Activated T-cell treated with anti-CD3 and anti-CD28 coated beads, Interleukin-2, amount 50 U/mL, for 24 hours (primary cell): ENCODE measurements around the gene MOXD1.
"Not testable (repeated sequence)": the region's sequence is repeated elsewhere in the genome, so short reads cannot be mapped to it uniquely, and the experiment has no call there.

Experiments used
- DNase-seq: peaks from one replicate; pipeline ENCODE4 v3.0.0-alpha.2; 2020
- H3K27ac Mint-ChIP-seq: 2 replicates; pipeline ENCODE4 v1.8.0; 2020; ENCODE audit warnings: mild to moderate bottlenecking, mixed read lengths
- H3K27me3 Mint-ChIP-seq: 2 replicates; pipeline ENCODE4 v1.8.0; 2020; ENCODE audit warnings: mixed read lengths
- H3K36me3 Mint-ChIP-seq: 2 replicates; pipeline ENCODE4 v1.8.0; 2020; ENCODE audit warnings: low read depth, mixed read lengths
- H3K4me1 Mint-ChIP-seq: 2 replicates; pipeline ENCODE4 v1.8.0; 2020; ENCODE audit warnings: low read depth, mixed read lengths
- H3K4me3 Mint-ChIP-seq: 2 replicates; pipeline ENCODE4 v1.8.0; 2020; ENCODE audit warnings: mild to moderate bottlenecking, moderate library complexity, mixed read lengths
- H3K9me3 Mint-ChIP-seq: 2 replicates; pipeline ENCODE4 v1.8.0; 2020; ENCODE audit warnings: mixed read lengths

Gene MOXD1

DNA sequence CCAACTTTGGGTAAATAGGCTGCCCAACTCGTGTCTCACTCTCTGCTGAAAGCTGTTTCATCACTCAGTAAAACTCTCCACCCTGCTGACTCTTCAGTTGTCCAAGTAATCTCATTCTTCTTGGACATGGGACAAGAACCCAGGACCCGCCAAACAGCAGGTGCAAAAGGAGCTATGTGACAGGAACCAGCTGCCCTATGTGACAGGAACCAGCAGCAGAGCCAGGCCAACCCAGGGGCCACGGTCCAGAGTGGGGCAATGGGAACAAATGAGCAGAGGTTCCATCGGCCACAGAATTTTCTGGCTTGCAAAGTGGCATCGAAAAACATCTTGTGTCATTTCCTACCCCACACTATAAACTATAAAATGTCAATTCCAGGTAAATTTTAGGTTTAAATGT is 56.5 kb downstream of the MOXD1 start:
- Mint-ChIP-seq H3K36me3 (no peaks in the 10 kb centered on the region), H3K9me3 (no peaks in the 10 kb centered on the region), H3K27ac (no peak overlapping the region), H3K27me3 (peaks cover 21% of the 10 kb centered on the region), H3K4me3 (no peak overlapping the region), H3K4me1 (no peaks in the 10 kb centered on the region)
- DNase-seq = no peak

DNA sequence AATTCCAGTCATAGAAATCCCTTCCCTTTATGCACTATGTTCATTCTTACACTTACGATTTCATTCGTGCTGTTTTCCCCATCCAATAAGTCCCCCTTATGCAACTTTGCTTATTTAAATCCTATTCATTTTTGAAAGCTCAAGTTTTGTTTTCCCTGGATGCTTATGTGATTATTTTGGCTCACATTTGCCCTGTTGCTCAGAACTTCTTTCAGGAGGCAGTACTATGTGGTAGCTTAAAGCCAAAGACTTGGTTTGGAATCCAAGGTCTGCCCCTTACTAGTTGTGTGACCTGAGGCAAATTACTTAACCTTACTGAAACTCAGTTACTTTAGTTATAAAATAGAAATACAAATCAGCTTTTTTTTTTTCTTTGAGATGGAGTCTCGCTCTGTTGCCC is 59.6 kb downstream of the MOXD1 start:
- DNase-seq = no peak
- Mint-ChIP-seq H3K4me1 (no peaks in the 10 kb centered on the region), H3K27me3 (peaks cover 26% of the 10 kb centered on the region), H3K4me3 (no peak overlapping the region), H3K36me3 (no peaks in the 10 kb centered on the region), H3K9me3 (no peaks in the 10 kb centered on the region), H3K27ac (no peak overlapping the region)

DNA sequence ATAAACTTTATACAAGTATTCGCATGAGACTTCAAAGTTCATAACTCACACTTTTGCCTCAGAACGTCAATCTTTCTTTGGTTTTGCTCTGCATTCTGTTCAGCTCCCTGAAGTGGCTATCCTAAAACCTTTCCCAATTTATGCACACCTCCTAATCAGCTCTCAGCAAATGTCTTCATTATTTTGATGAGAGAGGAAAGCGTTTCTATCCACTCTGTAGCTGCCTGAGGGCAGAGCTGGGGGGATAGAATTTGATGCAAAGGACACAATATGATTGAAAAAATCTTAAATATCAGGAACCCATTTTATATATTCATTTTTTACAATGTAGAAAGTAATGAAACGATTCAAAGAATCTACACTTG is 66.8 kb downstream of the MOXD1 start:
- H3K36me3 Mint-ChIP-seq = no peaks in the 10 kb centered on the region
- peaks cover 18% of the 10 kb centered on the region for H3K27me3 Mint-ChIP-seq
- no peaks in the 10 kb centered on the region for H3K9me3 Mint-ChIP-seq
- no peaks in the 10 kb centered on the region for H3K4me1 Mint-ChIP-seq
- DNase-seq = no peak
- no peak overlapping the region for H3K27ac Mint-ChIP-seq
- H3K4me3 Mint-ChIP-seq = no peak overlapping the region

DNA sequence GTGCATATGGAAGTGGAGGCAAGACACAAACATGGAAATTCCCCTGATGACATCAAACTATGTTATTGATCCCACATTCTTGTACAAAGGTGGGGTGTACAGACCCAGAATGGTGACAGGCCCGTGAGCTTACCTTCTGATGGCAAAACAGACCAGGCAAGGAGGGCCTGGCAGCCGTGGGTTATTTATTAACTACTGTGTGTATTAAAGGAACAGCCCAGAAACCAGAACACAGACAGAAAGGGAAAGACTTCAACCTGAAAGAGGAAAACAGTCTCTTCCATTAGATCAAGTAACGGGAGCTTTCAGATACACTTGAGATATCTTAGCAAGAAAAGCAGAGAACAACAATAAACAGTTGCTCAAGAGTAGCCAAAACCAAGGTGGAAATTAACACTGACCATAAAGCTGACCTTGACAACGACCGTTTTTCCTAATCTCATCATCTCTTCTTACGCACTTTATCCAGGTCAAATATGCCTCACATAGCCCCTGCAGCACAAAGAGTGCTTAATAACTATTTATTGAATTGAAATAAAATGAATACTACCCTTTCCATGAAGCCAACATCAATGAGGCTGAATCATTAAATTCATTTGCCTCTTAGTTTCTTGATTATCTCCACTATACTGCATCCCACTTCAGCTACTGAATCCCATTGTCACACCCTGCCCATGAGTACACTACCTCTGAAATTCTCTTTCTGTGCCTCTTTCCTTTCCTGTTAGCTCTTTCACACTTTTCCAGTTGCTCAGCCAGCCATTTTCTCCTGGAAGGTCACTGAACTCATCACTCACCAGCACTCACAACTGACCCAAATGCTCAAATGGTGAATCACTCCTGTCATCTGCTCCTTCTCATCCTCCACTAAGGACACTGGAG is 67.4 kb downstream of the MOXD1 start:
- Mint-ChIP-seq H3K27me3 (peaks cover 18% of the 10 kb centered on the region), H3K36me3 (no peaks in the 10 kb centered on the region), H3K4me3 (no peak overlapping the region), H3K27ac (no peak overlapping the region), H3K9me3 (no peaks in the 10 kb centered on the region), H3K4me1 (no peaks in the 10 kb centered on the region)
- DNase-seq = no peak

DNA sequence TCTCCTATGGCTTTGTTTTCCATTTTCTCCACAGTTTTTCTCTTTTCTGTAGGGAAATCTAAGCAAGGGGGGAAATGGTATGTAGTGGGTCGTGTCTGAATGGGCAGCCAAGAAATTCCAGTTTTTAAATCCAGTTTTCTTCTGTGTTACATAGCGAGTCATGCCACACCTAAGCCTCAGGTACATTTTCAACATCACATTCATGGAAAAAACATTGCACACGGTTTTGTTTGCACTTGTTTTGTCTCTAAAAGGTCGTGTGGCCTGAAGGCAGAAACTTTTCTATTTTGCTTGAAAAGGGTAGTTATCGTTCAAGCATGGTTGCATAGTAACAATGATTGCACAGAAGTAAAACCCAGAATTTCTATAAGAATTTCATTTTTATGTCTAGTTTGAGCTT is 70.5 kb downstream of the MOXD1 start:
- Mint-ChIP-seq H3K36me3 (no peaks in the 10 kb centered on the region), H3K4me3 (no peak overlapping the region), H3K27ac (no peak overlapping the region), H3K9me3 (no peaks in the 10 kb centered on the region), H3K4me1 (no peaks in the 10 kb centered on the region), H3K27me3 (peaks cover 24% of the 10 kb centered on the region)
- DNase-seq = no peak

DNA sequence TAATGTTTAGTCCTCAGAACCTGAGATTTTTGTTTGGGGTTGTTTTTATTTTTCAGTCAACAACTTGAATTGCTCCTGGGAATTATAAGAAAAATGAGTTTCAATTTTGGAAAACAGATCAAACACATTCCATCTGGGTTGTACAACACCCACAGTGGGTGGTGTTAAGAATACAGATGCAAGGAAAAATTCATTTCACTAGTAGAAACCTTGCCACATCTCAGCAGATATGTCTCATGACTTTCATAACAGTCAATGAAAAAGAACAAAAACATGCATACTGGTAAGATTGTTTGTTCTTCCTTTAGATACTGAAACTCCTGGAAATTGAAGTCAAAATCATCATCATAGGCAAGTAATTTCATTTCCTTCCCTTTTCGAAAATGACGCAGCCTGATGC is 78.9 kb downstream of the MOXD1 start:
- no peaks in the 10 kb centered on the region for H3K9me3 Mint-ChIP-seq
- no peak overlapping the region for H3K4me3 Mint-ChIP-seq
- H3K27ac Mint-ChIP-seq = no peak overlapping the region
- no peaks in the 10 kb centered on the region for H3K36me3 Mint-ChIP-seq
- H3K27me3 Mint-ChIP-seq = peaks cover 31% of the 10 kb centered on the region
- peaks cover 4% of the 10 kb centered on the region for H3K4me1 Mint-ChIP-seq
- DNase-seq = no peak

DNA sequence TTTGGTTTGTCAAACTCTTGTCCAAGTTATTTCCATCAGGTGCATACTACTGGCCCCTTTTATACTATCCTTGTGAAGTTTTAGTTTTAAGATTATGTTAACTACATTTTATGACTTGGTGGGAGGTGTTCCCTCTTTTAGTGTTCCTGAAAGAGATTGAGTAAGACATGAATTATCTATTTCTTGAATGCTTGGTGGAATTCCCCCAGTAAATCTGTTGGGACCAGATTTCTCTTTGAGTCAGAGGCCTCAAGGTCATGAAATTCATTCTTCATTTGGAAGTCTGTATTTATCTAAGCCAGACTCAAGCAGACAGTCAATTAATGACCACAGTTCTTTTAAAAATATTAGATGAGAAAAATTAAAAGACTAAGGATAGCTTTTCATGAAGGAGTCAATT is 81.3 kb downstream of the MOXD1 start:
- no peak for DNase-seq

DNA sequence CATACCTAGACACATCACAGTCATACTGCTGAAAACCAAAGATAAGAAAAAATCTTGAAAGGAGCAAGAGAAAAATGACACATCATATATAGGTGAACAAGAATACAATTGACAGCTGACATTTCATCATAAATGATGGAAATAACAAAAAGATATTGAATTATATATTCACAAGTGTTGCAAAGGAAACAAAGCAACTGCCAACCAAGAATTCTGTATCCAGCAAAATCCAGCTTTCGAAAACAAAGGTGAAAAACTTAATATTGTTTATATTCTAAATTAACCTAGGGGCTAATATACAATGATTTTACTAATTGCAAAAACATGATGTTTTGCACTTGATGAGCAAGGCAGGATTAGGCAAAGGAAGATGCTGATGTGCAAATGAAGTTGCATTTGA is 84.3 kb downstream of the MOXD1 start:
- DNase-seq = no peak
- H3K36me3 Mint-ChIP-seq = no peaks in the 10 kb centered on the region
- H3K9me3 Mint-ChIP-seq = peaks cover 18% of the 10 kb centered on the region
- H3K4me1 Mint-ChIP-seq = no peaks in the 10 kb centered on the region
- H3K27me3 Mint-ChIP-seq = peaks cover 6% of the 10 kb centered on the region
- no peak overlapping the region for H3K27ac Mint-ChIP-seq
- no peak overlapping the region for H3K4me3 Mint-ChIP-seq

More for the DNA sequence above, 81.3 kb downstream of the MOXD1 start:
- no peak overlapping the region for H3K4me3 Mint-ChIP-seq
- peaks cover 4% of the 10 kb centered on the region for H3K4me1 Mint-ChIP-seq
- no peaks in the 10 kb centered on the region for H3K36me3 Mint-ChIP-seq
- peaks cover 18% of the 10 kb centered on the region for H3K27me3 Mint-ChIP-seq
- no peak overlapping the region for H3K27ac Mint-ChIP-seq
- peaks cover 15% of the 10 kb centered on the region for H3K9me3 Mint-ChIP-seq

DNA sequence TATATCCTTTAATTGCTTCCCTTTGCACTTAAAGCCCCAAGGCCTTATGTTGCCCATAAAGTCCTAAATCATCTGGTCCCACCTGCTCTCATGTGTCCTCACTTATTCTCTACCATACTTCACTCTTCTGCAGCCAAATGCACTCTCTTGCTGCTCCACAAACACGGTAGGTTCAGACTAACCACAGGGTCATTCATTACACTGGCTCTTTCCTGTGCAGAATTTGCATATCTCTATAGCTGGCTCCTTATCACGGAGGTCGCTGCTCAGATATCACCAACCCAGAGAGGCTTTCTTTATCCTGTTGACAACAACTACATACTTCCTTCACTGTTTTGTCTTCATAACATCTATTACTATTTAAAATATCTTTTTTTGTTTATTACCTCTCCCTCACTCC is 86.8 kb downstream of the MOXD1 start:
- Mint-ChIP-seq H3K4me3 (no peak overlapping the region), H3K4me1 (no peaks in the 10 kb centered on the region), H3K27ac (no peak overlapping the region), H3K9me3 (peaks cover 25% of the 10 kb centered on the region), H3K27me3 (peaks cover 15% of the 10 kb centered on the region), H3K36me3 (no peaks in the 10 kb centered on the region)
- no peak for DNase-seq

DNA sequence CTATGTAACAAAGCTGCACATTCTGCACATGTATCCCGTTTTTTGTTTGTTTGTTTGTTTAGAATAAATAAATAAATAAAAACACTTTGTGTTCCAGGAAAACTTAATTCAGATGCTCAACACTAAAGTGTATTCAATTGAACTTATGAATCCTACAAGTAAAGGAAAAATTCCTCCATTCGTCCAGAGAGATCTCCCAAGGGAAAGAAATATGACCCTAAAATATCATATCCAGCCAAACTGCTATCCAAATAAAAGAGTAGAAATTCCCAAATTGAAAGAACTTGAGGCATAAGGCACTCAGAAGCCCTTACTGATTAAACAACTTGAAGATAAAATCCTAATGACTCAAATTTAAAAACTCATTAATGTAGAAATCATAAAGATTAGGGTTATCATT is 90.4 kb downstream of the MOXD1 start:
- Mint-ChIP-seq H3K4me1 (no peaks in the 10 kb centered on the region), H3K9me3 (peaks cover 21% of the 10 kb centered on the region), H3K4me3 (no peak overlapping the region), H3K27ac (no peak overlapping the region), H3K27me3 (peaks cover 37% of the 10 kb centered on the region), H3K36me3 (no peaks in the 10 kb centered on the region)
- no peak for DNase-seq

DNA sequence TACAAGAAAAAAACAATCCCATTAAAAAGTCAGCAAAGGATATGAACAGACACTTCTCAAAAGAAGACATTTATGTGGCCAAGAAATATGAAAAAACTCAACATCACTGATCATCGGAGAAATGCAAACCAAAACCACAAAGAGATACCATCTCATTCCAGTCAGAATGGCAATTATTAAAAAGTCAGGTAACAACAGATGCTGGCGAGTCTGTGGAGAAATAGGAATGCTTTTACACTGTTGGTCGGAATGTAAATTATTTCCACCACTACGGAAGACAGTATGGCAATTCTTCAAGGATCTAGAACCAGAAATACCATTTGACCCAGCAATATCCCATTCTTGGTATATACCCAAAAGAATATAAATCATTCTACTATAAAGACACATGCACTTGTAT is 91.1 kb downstream of the MOXD1 start:
- not testable (repeated sequence) for H3K27ac Mint-ChIP-seq, H3K4me3 Mint-ChIP-seq, DNase-seq, H3K36me3 Mint-ChIP-seq, H3K4me1 Mint-ChIP-seq
- H3K27me3 Mint-ChIP-seq = peaks cover 41% of the 10 kb centered on the region
- H3K9me3 Mint-ChIP-seq = peaks cover 21% of the 10 kb centered on the region

DNA sequence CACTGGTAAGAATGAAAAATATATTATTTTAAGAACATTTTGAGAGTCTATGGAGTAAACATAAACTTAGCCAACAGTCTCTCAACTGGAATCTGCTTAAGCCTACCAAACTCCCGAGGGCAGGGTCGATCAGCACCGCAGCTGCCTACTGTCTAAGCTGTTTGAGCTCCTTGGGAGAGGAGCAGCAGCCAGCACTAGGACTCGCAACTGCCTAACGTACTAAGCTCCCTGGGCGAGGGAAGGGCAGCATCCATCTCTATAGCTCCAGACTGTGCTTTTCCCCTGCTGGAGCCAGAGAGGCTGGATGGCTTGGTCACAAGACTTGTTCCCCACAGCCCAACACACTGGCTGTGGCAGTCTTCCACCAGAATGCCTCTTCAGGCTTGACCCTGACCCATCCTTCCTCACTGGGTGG is 96.4 kb downstream of the MOXD1 start:
- Mint-ChIP-seq H3K4me1 (no peaks in the 10 kb centered on the region), H3K27me3 (peaks cover 46% of the 10 kb centered on the region), H3K27ac (no peak overlapping the region), H3K4me3 (no peak overlapping the region), H3K9me3 (peaks cover 13% of the 10 kb centered on the region), H3K36me3 (no peaks in the 10 kb centered on the region)
- no peak for DNase-seq

DNA sequence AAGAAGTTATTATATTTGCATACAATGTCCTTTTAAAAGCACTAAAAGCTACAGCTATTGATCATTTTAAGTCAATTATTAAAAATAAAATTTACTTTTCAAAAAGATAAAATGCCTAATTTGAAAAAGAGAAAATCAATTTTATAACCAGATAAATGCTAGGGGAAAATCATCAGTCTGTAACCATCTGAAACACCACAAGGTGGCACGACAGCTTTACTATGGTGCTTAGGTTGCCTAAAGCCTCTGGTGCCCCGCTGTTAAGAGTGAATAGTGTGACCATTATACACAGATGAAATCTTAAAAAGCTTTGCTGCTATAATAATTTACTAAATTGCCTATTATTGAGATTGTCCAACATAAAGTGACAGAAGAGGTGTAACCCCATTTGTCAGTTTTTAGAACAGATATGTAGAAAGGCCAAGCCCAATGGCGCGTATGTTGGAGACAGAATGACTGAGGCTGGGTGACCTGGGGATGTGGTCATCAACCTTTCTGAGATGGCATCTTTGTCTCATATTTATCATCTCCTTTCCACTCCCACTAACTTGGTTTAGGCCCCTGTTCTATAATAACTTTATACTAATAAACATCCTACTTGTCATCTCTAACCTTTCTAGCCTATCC is 100.8 kb downstream of the MOXD1 start:
- Mint-ChIP-seq H3K4me3 (no peak overlapping the region), H3K36me3 (no peaks in the 10 kb centered on the region), H3K9me3 (no peaks in the 10 kb centered on the region), H3K27ac (no peak overlapping the region), H3K27me3 (peaks cover 28% of the 10 kb centered on the region), H3K4me1 (no peaks in the 10 kb centered on the region)
- DNase-seq = no peak

DNA sequence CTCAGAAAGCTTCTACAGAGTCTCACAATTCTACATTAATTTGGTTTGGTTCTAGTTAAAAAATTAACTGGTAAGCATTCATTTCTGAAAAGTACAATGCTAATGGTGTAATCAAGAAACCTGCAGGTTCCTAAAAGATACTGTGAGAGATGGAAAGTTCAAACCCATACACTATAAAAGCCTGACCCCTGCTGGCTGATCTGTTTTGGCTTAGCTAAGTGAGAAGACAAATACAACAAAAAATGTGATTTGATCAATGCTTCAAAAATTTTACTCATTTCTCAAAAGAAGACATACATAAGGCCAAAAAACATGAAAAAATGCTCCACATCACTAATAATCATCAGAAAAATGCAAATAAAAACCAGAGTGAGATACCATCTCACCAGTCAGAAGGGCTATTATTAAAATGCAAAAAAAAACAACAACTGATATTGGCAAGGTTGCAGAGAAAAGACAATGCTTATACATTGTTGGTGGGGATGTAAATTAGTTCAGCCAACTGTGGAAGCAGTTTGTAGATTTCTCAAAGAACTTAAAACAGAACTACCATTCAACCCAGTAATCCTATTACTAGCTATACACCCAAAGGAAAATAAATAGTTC is 102.8 kb downstream of the MOXD1 start:
- Mint-ChIP-seq H3K36me3 (no peaks in the 10 kb centered on the region), H3K4me3 (no peak overlapping the region), H3K27ac (no peak overlapping the region), H3K27me3 (peaks cover 29% of the 10 kb centered on the region), H3K4me1 (no peaks in the 10 kb centered on the region), H3K9me3 (no peaks in the 10 kb centered on the region)
- no peak for DNase-seq

DNA sequence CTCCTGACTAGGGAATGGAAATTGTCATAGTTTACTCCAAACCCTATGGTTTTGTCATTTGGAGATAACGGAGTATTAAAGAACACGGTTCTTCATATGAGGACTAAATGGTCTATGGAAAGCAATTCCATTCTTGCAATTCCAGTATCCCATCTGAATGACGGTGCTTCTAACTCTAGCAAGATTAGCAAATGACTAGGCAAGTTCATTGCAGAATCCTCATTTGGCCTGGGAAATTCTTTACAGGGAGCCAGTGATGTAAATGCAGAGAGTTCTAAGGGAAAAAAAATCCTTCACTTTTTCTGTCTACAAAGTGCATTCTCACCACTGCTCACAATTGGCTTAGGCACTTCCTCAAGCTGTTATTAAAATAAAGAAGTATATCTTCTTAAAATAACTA is 111.5 kb downstream of the MOXD1 start:
- H3K27me3 Mint-ChIP-seq = peaks cover 23% of the 10 kb centered on the region

More for the DNA sequence above, 111.5 kb downstream of the MOXD1 start:
- no peak overlapping the region for H3K27ac Mint-ChIP-seq
- H3K9me3 Mint-ChIP-seq = no peaks in the 10 kb centered on the region
- DNase-seq = no peak
- H3K36me3 Mint-ChIP-seq = no peaks in the 10 kb centered on the region
- no peak overlapping the region for H3K4me3 Mint-ChIP-seq
- no peaks in the 10 kb centered on the region for H3K4me1 Mint-ChIP-seq
